Stimulated activated naive B cell treated with anti-CD40 and anti-IgM and Interleukin-4, amounts not matched to agents 10 μg/mL and 1 μg/mL and 100 μg/mL, for 72 hours (primary cell): ENCODE measurements around the gene CARD11.

Experiments used
- ATAC-seq, 2 donors: fragments of 150-1000 bp; cut with Tn5 transposase; replicated peaks; 2 replicates each; pipeline ENCODE4 v1.10.0; 2021; ENCODE audit warnings: moderate library complexity in 1 of 2
- DNase-seq: peaks from one replicate; pipeline ENCODE4 v3.0.0; 2021
- H3K27ac Mint-ChIP-seq: one replicate; pipeline ENCODE4 v1.8.0; 2022; ENCODE audit warnings: mild to moderate bottlenecking, mixed read lengths
- H3K27me3 Mint-ChIP-seq, 2 donors: one replicate each; pipeline ENCODE4 v1.8.0; 2022; ENCODE audit warnings: mixed read lengths in 2 of 2
- H3K36me3 Mint-ChIP-seq, 2 donors: one replicate each; pipeline ENCODE4 v1.8.0; 2022; ENCODE audit warnings: mixed read lengths in 2 of 2, mild to moderate bottlenecking in 1 of 2
- H3K4me1 Mint-ChIP-seq, 2 donors: one replicate each; pipeline ENCODE4 v1.8.0; 2022; ENCODE audit warnings: mixed read lengths in 2 of 2, mild to moderate bottlenecking in 1 of 2
- H3K4me3 Mint-ChIP-seq, 2 donors: one replicate each; pipeline ENCODE4 v1.8.0; 2022; ENCODE audit warnings: mild to moderate bottlenecking in 2 of 2, mixed read lengths in 2 of 2, moderate library complexity in 1 of 2
- H3K9me3 Mint-ChIP-seq, 2 donors: one replicate each; pipeline ENCODE4 v1.8.0; 2022; ENCODE audit warnings: mixed read lengths in 2 of 2, mild to moderate bottlenecking in 1 of 2

CARD11 gene

GRCh38 chr7:2940466-2940865 is 103.2 kb downstream of the CARD11 start:
- H3K27me3 Mint-ChIP-seq, result no peaks in the 10 kb centered on the region
- DNase-seq, result no peak
- H3K27ac Mint-ChIP-seq, result peak overlapping the region; percentile 79
- peaks cover 54 to 76% of the 10 kb centered on the region in 2 donors for H3K36me3 Mint-ChIP-seq
- no peak overlapping the region for H3K4me3 Mint-ChIP-seq
- peaks cover 0 to 6% of the 10 kb centered on the region in 2 donors for H3K9me3 Mint-ChIP-seq
- H3K4me1 Mint-ChIP-seq, result peaks cover 25 to 42% of the 10 kb centered on the region in 2 donors
- ATAC-seq, result no peak

- H3K9me3 Mint-ChIP-seq, result peaks cover 0 to 6% of the 10 kb centered on the region in 2 donors
- no peak overlapping the region for H3K4me3 Mint-ChIP-seq
- H3K27me3 Mint-ChIP-seq, result no peaks in the 10 kb centered on the region
- H3K4me1 Mint-ChIP-seq, result peaks cover 20 to 38% of the 10 kb centered on the region in 2 donors
- peak overlapping the region; percentile 78 for H3K27ac Mint-ChIP-seq
- peaks cover 50 to 73% of the 10 kb centered on the region in 2 donors for H3K36me3 Mint-ChIP-seq
- ATAC-seq (no peak), DNase-seq (no peak)
Observed at GRCh38 chr7:2939193-2939885, 104.3 kb downstream of the CARD11 start.

- Mint-ChIP-seq H3K27ac (no peak overlapping the region), H3K27me3 (no peaks in the 10 kb centered on the region), H3K36me3 (peaks cover 50 to 74% of the 10 kb centered on the region in 2 donors), H3K4me1 (peaks cover 20 to 38% of the 10 kb centered on the region in 2 donors), H3K4me3 (no peak overlapping the region), H3K9me3 (peaks cover 0 to 6% of the 10 kb centered on the region in 2 donors)
- no peak for ATAC-seq
- DNase-seq, result no peak
Observed at GRCh38 chr7:2938514-2939192, 105.0 kb downstream of the CARD11 start.

GRCh38 chr7:2937701-2938513 is 105.8 kb downstream of the CARD11 start:
- DNase-seq, result no peak
- Mint-ChIP-seq H3K4me1 (peaks cover 20 to 35% of the 10 kb centered on the region in 2 donors), H3K36me3 (peaks cover 49 to 74% of the 10 kb centered on the region in 2 donors), H3K4me3 (no peak overlapping the region), H3K27ac (peak overlapping the region; percentile 62), H3K9me3 (peaks cover 0 to 6% of the 10 kb centered on the region in 2 donors), H3K27me3 (no peaks in the 10 kb centered on the region)
- no peak for ATAC-seq

GRCh38 chr7:2936891-2937580 is 106.6 kb downstream of the CARD11 start:
- DNase-seq (no peak), ATAC-seq (no peak)
- Mint-ChIP-seq H3K9me3 (no peaks in the 10 kb centered on the region), H3K27me3 (no peaks in the 10 kb centered on the region), H3K36me3 (peaks cover 48 to 74% of the 10 kb centered on the region in 2 donors), H3K4me3 (no peak overlapping the region), H3K27ac (peak overlapping the region; percentile 65), H3K4me1 (peaks cover 14 to 29% of the 10 kb centered on the region in 2 donors)

- H3K4me3 Mint-ChIP-seq, result no peak overlapping the region
- H3K4me1 Mint-ChIP-seq, result peaks cover 8 to 22% of the 10 kb centered on the region in 2 donors
- peaks cover 52 to 74% of the 10 kb centered on the region in 2 donors for H3K36me3 Mint-ChIP-seq
- DNase-seq (no peak), ATAC-seq (no peak)
- H3K9me3 Mint-ChIP-seq, result no peaks in the 10 kb centered on the region
- no peaks in the 10 kb centered on the region for H3K27me3 Mint-ChIP-seq
- H3K27ac Mint-ChIP-seq, result no peak overlapping the region
Observed at GRCh38 chr7:2936301-2936700, 107.4 kb downstream of the CARD11 start.

GRCh38 chr7:2934984-2935740 is 108.5 kb downstream of the CARD11 start:
- H3K36me3 Mint-ChIP-seq, result peaks cover 58 to 74% of the 10 kb centered on the region in 2 donors
- DNase-seq, result no peak

GRCh38 chr7:2934211-2934731 is 109.4 kb downstream of the CARD11 start:
- Mint-ChIP-seq H3K27ac (peak overlapping the region; percentile 73), H3K27me3 (no peaks in the 10 kb centered on the region), H3K4me1 (peaks cover 0 to 6% of the 10 kb centered on the region in 2 donors), H3K9me3 (no peaks in the 10 kb centered on the region), H3K4me3 (no peak overlapping the region), H3K36me3 (peaks cover 54 to 73% of the 10 kb centered on the region in 2 donors)
- DNase-seq (no peak), ATAC-seq (no peak)

More at GRCh38 chr7:2934984-2935740, 108.5 kb downstream of the CARD11 start:
- peaks cover 0 to 11% of the 10 kb centered on the region in 2 donors for H3K4me1 Mint-ChIP-seq
- H3K4me3 Mint-ChIP-seq, result no peak overlapping the region
- ATAC-seq, result no peak
- H3K27me3 Mint-ChIP-seq, result no peaks in the 10 kb centered on the region
- peak overlapping the region; percentile 73 for H3K27ac Mint-ChIP-seq
- no peaks in the 10 kb centered on the region for H3K9me3 Mint-ChIP-seq

GRCh38 chr7:2932402-2933251 is 111.0 kb downstream of the CARD11 start:
- Mint-ChIP-seq H3K4me3 (no peak overlapping the region), H3K27me3 (no peaks in the 10 kb centered on the region), H3K4me1 (peaks cover 0 to 6% of the 10 kb centered on the region in 2 donors), H3K36me3 (peaks cover 54 to 68% of the 10 kb centered on the region in 2 donors), H3K27ac (peak overlapping the region; percentile 66), H3K9me3 (no peaks in the 10 kb centered on the region)
- DNase-seq (no peak), ATAC-seq (no peak)

GRCh38 chr7:2931034-2931415 is 112.6 kb downstream of the CARD11 start:
- H3K27me3 Mint-ChIP-seq, result no peaks in the 10 kb centered on the region
- H3K36me3 Mint-ChIP-seq, result peaks cover 60 to 70% of the 10 kb centered on the region in 2 donors
- peak overlapping the region; percentile 56 for H3K27ac Mint-ChIP-seq
- H3K4me3 Mint-ChIP-seq, result no peak overlapping the region
- peaks cover 0 to 6% of the 10 kb centered on the region in 2 donors for H3K4me1 Mint-ChIP-seq
- no peak for ATAC-seq
- no peaks in the 10 kb centered on the region for H3K9me3 Mint-ChIP-seq
- no peak for DNase-seq

GRCh38 chr7:2930310-2931033 is 113.2 kb downstream of the CARD11 start:
- peaks cover 0 to 6% of the 10 kb centered on the region in 2 donors for H3K4me1 Mint-ChIP-seq
- H3K36me3 Mint-ChIP-seq, result peaks cover 65 to 75% of the 10 kb centered on the region in 2 donors
- ATAC-seq (no peak), DNase-seq (no peak)
- H3K27ac Mint-ChIP-seq, result peak overlapping the region; percentile 71
- H3K4me3 Mint-ChIP-seq, result no peak overlapping the region
- H3K9me3 Mint-ChIP-seq, result no peaks in the 10 kb centered on the region
- H3K27me3 Mint-ChIP-seq, result no peaks in the 10 kb centered on the region
